ENCODE measurements around the gene LY6G6C. TPM values are rescaled to one million over a fixed set of nuclear protein-coding genes. Genes with fewer than 3 reads are reported as not detected.

The LY6G6C gene
- total RNA-seq, 1 experiment from 2014 or later: not detected

GRCh38 chr6:31722173-31722572 is 627 bp upstream of the LY6G6C start:
- no peak overlapping the region for H2BK5ac ChIP-seq (ENCODE audit: insufficient read length, low read length)
- H3K14ac ChIP-seq (ENCODE audit: insufficient read depth, low read length): no peak overlapping the region
- no peak overlapping the region for H4K5ac ChIP-seq (ENCODE audit: insufficient read length, low read depth, low read length)
- no peak overlapping the region for H2BK120ac ChIP-seq (ENCODE audit: low read depth, low read length, poor library complexity, severe bottlenecking)
- H3K27me3 ChIP-seq (ENCODE audit: insufficient read depth, low read length): no peaks in the 10 kb centered on the region
- no peaks in the 10 kb centered on the region for H3K79me1 ChIP-seq (ENCODE audit: insufficient read depth, low read depth, low read length, poor library complexity, severe bottlenecking)
- no peak overlapping the region for H3K9ac ChIP-seq (ENCODE audit: extremely low read depth, insufficient read length, low read length)
- no peak overlapping the region for H4K91ac ChIP-seq (ENCODE audit: insufficient read length, low read depth, low read length)
- H3K9me3 ChIP-seq (ENCODE audit: control insufficient read depth, low read depth, low read length): no peaks in the 10 kb centered on the region
- H3K56ac ChIP-seq (ENCODE audit: insufficient read length, low read depth, low read length): no peak overlapping the region
- H3K27ac ChIP-seq (ENCODE audit: insufficient read length, low read depth, low read length): no peak overlapping the region
- no CpG with 5 or more reads among the region's 3 CpGs for WGBS (ENCODE audit: extremely low coverage, insufficient read length, low lambda C conversion rate)
- no peak overlapping the region for H3K23ac ChIP-seq (ENCODE audit: insufficient read length, low read depth, low read length)
- H2BK20ac ChIP-seq (ENCODE audit: low read depth, low read length, poor library complexity, severe bottlenecking): no peak overlapping the region
- Mint-ChIP-seq H3K27ac (no peak overlapping the region), H3K27me3 (ENCODE audit: low read depth) (no peaks in the 10 kb centered on the region), H3K4me1 (peaks cover 18 to 22% of the 10 kb centered on the region in 2 experiments), H3K4me3 (no peak overlapping the region), H3K36me3 (ENCODE audit: insufficient read depth in 1 of 3, low read depth in 3 of 3) (peaks cover 5 to 17% (median 17%) of the 10 kb centered on the region in 3 experiments; a peak in 6 of 7 replicates), H3K9me3 (no peaks in the 10 kb centered on the region)
- no peak overlapping the region for H2AFZ ChIP-seq (ENCODE audit: low read length)
- TF ChIP-seq, protein P1, sequence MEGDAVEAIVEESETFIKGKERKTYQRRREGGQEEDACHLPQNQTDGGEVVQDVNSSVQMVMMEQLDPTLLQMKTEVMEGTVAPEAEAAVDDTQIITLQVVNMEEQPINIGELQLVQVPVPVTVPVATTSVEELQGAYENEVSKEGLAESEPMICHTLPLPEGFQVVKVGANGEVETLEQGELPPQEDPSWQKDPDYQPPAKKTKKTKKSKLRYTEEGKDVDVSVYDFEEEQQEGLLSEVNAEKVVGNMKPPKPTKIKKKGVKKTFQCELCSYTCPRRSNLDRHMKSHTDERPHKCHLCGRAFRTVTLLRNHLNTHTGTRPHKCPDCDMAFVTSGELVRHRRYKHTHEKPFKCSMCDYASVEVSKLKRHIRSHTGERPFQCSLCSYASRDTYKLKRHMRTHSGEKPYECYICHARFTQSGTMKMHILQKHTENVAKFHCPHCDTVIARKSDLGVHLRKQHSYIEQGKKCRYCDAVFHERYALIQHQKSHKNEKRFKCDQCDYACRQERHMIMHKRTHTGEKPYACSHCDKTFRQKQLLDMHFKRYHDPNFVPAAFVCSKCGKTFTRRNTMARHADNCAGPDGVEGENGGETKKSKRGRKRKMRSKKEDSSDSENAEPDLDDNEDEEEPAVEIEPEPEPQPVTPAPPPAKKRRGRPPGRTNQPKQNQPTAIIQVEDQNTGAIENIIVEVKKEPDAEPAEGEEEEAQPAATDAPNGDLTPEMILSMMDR (conservative IDR thresholded peaks at IDR 0.05): no peak
- DNase-seq: no peak
- H3K4ac ChIP-seq (ENCODE audit: low read depth, low read length): no peak overlapping the region
- no peak overlapping the region for H3K4me2 ChIP-seq (ENCODE audit: insufficient read depth, insufficient read length, low read length)
- no peak overlapping the region for H2AK5ac ChIP-seq (ENCODE audit: insufficient read length, low read length)
- no peak overlapping the region for H2BK12ac ChIP-seq (ENCODE audit: insufficient read length, low read depth, low read length)
- H3K4me1 ChIP-seq (ENCODE audit: insufficient read depth, low read length): peaks cover 6% of the 10 kb centered on the region; the same call in 1 of the 2 replicates
- H4K20me1 ChIP-seq (ENCODE audit: control insufficient read depth, insufficient read depth, insufficient read length): no peaks in the 10 kb centered on the region
- H3K23me2 ChIP-seq (ENCODE audit: insufficient read length, low read depth, low read length, poor library complexity, severe bottlenecking): no peaks in the 10 kb centered on the region
- H3T11ph ChIP-seq (ENCODE audit: low read length): no peak overlapping the region
- H3K79me2 ChIP-seq (ENCODE audit: insufficient read depth, low read length): no peaks in the 10 kb centered on the region
- no peak overlapping the region for H2BK15ac ChIP-seq (ENCODE audit: low read depth, low read length)
- no peak overlapping the region for H4K8ac ChIP-seq (replicated peaks; ENCODE audit: insufficient read length, low read depth, low read length)
- no peak overlapping the region for H3K18ac ChIP-seq (ENCODE audit: insufficient read length, low read depth, low read length)

All from H9 (cell line).